Measurements from ENCODE around the gene RASL11A. TPM values are rescaled to one million over a fixed set of nuclear protein-coding genes. Genes with fewer than 3 reads are reported as not detected.

Gene RASL11A
- total and polyA plus RNA-seq, 2 of the 8 experiments (the other 6 are each of a cell fraction or from before 2014, with no cell fraction given) = 2.9 to 6.8 TPM

GRCh38 chr13:27264648-27265047 lies 6.0 kb upstream of the RASL11A start:
- H3K36me3 ChIP-seq (ENCODE audit: control insufficient read depth in 2 of 4, insufficient read depth in 4 of 4, low read length in 3 of 4) = peaks cover 0 to 6% (median 1%) of the 10 kb centered on the region in 4 experiments; a peak in 4 of 8 replicates
- no peak overlapping the region for H3K4ac ChIP-seq (replicated peaks; ENCODE audit: insufficient read length, low read depth, low read length)
- ChIA-PET POLR2A (ENCODE audit: partially characterized antibody) (interaction anchor here (0.7 to 15.4 kb wide), 5 partner anchors 8 to 21 kb away, joined by 3 to 197 read pairs (median 3); partner anchors contain the start of gene RPL21), CTCF (ENCODE audit: partially characterized antibody) (no interaction called here)
- 91% methylated on average over 1 of the region's 1 CpG; no CpG with 5 or more reads in 1 of the 2 experiments for WGBS, 2 experiments (ENCODE audit: extremely low coverage in 1 of 2, insufficient coverage in 1 of 2, insufficient read length in 1 of 2, insufficient replicate concordance in 2 of 2, low coverage in 1 of 2, low lambda C conversion rate in 2 of 2, missing lambda C conversion rate in 1 of 2)
- no peaks in the 10 kb centered on the region; the same call in 1 of the 2 replicates for H3K79me1 ChIP-seq (ENCODE audit: low read depth, low read length)
- DNase-seq (ENCODE audit: low read depth in 1 of 2, low spot score in 2 of 2) (no peak), FAIRE-seq (no peak)
- H2BK5ac ChIP-seq (ENCODE audit: low read depth, low read length) = no peak overlapping the region
- peaks cover 0 to 6% (median 2%) of the 10 kb centered on the region in 4 experiments; a peak in 3 of 7 replicates for H3K27me3 ChIP-seq (replicated peaks in 1 of 4; ENCODE audit: control insufficient read depth in 3 of 4, extremely low read depth in 1 of 4, insufficient read depth in 3 of 4, low read length in 3 of 4)
- H2BK15ac ChIP-seq (ENCODE audit: low read length) = no peak overlapping the region
- no peak overlapping the region for H4K91ac ChIP-seq (replicated peaks; ENCODE audit: insufficient read length, low read length)
- H3K27ac ChIP-seq (ENCODE audit: low read depth, low read length) = no peak overlapping the region
- peaks cover 0 to 2% of the 10 kb centered on the region in 2 experiments for H4K20me1 ChIP-seq (replicated peaks in 1 of 2; ENCODE audit: control insufficient read depth in 1 of 2, insufficient read depth in 2 of 2, low read length in 2 of 2)
- no peak overlapping the region for H2BK12ac ChIP-seq (ENCODE audit: low read depth, low read length)
- H2BK120ac ChIP-seq (replicated peaks; ENCODE audit: low read depth, low read length) = no peak overlapping the region
- H3K9me3 ChIP-seq (ENCODE audit: insufficient read depth in 2 of 2, low read depth in 1 of 2, low read length in 1 of 2) = no peaks in the 10 kb centered on the region
- H4K5ac ChIP-seq (ENCODE audit: insufficient read length, low read depth, low read length) = no peak overlapping the region
- no peak overlapping the region for H2BK20ac ChIP-seq (ENCODE audit: low read length)
- H3K23me2 ChIP-seq (ENCODE audit: low read depth, low read length) = no peaks in the 10 kb centered on the region
- no peak overlapping the region for H3K4me2 ChIP-seq (ENCODE audit: insufficient read depth in 1 of 2, low read depth in 2 of 2, low read length in 2 of 2)
- H3K79me2 ChIP-seq (ENCODE audit: control insufficient read depth in 1 of 2, insufficient read depth in 2 of 2, low read length in 2 of 2) = no peaks in the 10 kb centered on the region
- H4K8ac ChIP-seq (ENCODE audit: extremely low read depth, insufficient read depth, low read length) = no peak overlapping the region
- no peak overlapping the region for H3K14ac ChIP-seq (ENCODE audit: insufficient read length)
- no peak overlapping the region for H3K23ac ChIP-seq (ENCODE audit: insufficient read length)
- H2AK5ac ChIP-seq (ENCODE audit: low read depth, low read length) = no peak overlapping the region
- peaks cover 0 to 2% (median under 1%) of the 10 kb centered on the region in 4 experiments; a peak in 5 of 7 replicates for H3K4me1 ChIP-seq (replicated peaks in 1 of 4; ENCODE audit: control insufficient read depth in 3 of 4, insufficient read depth in 4 of 4, low read length in 3 of 4)
- H3K56ac ChIP-seq (replicated peaks; ENCODE audit: insufficient read length, low read depth, low read length) = no peak overlapping the region
- H3K18ac ChIP-seq (ENCODE audit: extremely low read depth, low read length) = no peak overlapping the region
- H3K9ac ChIP-seq (replicated peaks in 1 of 4; ENCODE audit: extremely low read depth in 1 of 4, low read depth in 3 of 4, low read length in 3 of 4) = no peak overlapping the region
- no peak overlapping the region for H3K4me3 ChIP-seq (ENCODE audit: extremely low read depth in 1 of 4, insufficient read depth in 2 of 4, low read depth in 3 of 4, low read length in 4 of 4)
- H2AFZ ChIP-seq (ENCODE audit: low read length) = no peak overlapping the region
- no peak for TF ChIP-seq SRF (IDR thresholded peaks at IDR 0.05; ENCODE audit: low read depth, low read length)
- TF ChIP-seq FOSL1 (IDR thresholded peaks at IDR 0.05; ENCODE audit: insufficient read depth, low read depth, low read length) = no peak
- TF ChIP-seq SP2 (IDR thresholded peaks at IDR 0.05; ENCODE audit: low read length) = no peak
- TF ChIP-seq RFX5 (IDR thresholded peaks at IDR 0.05; ENCODE audit: borderline replicate concordance, low read depth, low read length) = no peak
- no peak for TF ChIP-seq TAF7 (optimal IDR thresholded peaks at IDR 0.05; ENCODE audit: borderline replicate concordance, low read depth, low read length)

Measured in H1 (cell line).